K562 (cell line): ENCODE measurements around the gene UBAC2. TPM values are rescaled to one million over a fixed set of nuclear protein-coding genes. Genes with fewer than 3 reads are reported as not detected.

Experiments
- CEBPG ChIP-seq, 3 experiments: fragments of 200-800 bp in 1 of 3; sonication (Bioruptor generic) in 1 of 3; sonication (generic) in 1 of 3; formaldehyde crosslinking in 1 of 3; IDR thresholded peaks in 2 of 3; conservative IDR thresholded peaks in 1 of 3; 2 replicates each; pipeline versions ENCODE4 v1.6.1 to v1.8.0; 2016 to 2022; ENCODE audit warnings: missing compliant biosample characterization in 2 of 3, missing genetic modification characterization in 2 of 3, mild to moderate bottlenecking in 1 of 3, missing genetic modification reagents in 1 of 3
- MGA ChIP-seq: fragments of 450-650 bp; IDR thresholded peaks from 2 replicates; pipeline ENCODE4 v1.6.1; 2016; ENCODE audit warnings: mild to moderate bottlenecking, moderate library complexity
- MTA2 ChIP-seq: fragments of 450-650 bp; IDR thresholded peaks from 2 replicates; pipeline ENCODE4 v1.6.1; 2016; ENCODE audit warnings: low read depth
- REST ChIP-seq, 2 experiments: fragments of 450-650 bp; formaldehyde crosslinking in 1 of 2; IDR thresholded peaks; 2 replicates each; pipeline versions ENCODE4 v1.4.0 to v1.6.1; 2014 to 2020; ENCODE audit warnings: mild to moderate bottlenecking in 2 of 2, borderline replicate concordance in 1 of 2, low read depth in 1 of 2
- polyA plus RNA-seq, 8 experiments: library from polyadenylated mRNA; depleted of rRNA in 4 of 8; stranded (reverse) in 5 of 8; unstranded in 3 of 8; fragments of >200 nt; fragmentation: Nextera tagmentation in 2 of 8; fragmentation: Illumina TruSeq in 1 of 8; extraction: Ambion mirVana in 2 of 8; extraction: Trizol in 1 of 8; gene quantifications; 2 replicates each; pipeline versions ENCODE4 v1.2.1 to v1.2.3, GENCODE V29; 2011 to 2014; ENCODE audit warnings: inconsistent platforms in 1 of 8, missing spikeins in 1 of 8
- total RNA-seq, 7 experiments: library from RNA; depleted of rRNA in 6 of 7; stranded (reverse); fragments of >200 nt in 6 of 7; fragmentation: Illumina TruSeq in 2 of 7; extraction: Trizol in 2 of 7; gene quantifications; 2 replicates each; pipeline versions ENCODE4 v1.2.1 to v1.2.3, GENCODE V29; 2011 to 2021; ENCODE audit warnings: low replicate concordance in 1 of 7

Gene UBAC2
- total and polyA plus RNA-seq, 9 of the 15 experiments (the other 6 are each of a cell fraction or from before 2014, with no cell fraction given) = 6.0 to 84.1 (median 32.3) TPM

DNA sequence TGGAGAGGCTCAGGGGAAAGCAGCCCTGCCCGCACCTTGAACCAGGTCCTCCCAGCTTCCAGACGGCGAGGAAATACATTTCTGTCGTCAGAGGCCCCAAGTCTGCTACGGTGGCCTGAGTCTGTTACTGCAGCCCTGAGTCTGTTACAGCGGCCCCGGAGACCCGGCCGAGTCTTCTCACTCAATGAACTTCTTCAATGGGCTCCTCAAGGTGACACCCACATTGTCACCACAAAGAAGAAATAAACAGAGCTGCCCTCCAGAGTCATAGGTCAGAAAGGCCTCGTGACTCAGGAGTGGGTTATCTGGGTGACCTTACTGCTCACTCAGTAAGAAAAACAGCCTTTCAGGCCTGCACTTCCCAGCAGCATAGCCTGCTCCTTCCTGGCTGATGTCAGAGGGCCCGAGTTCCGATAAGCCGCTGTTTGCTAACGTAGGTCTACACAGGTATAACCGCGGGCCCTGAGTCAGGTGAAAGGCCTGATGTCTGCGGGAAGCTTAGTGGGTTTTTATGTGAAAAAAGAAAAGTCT, 233.7 kb downstream of the UBAC2 start (continued):
- TF ChIP-seq MGA = peak; percentile 56
- TF ChIP-seq MTA2 = peak; percentile 20; the same call in 1 of the 2 replicates
- peak; percentile 29; the same call in 1 of the 2 replicates for TF ChIP-seq CEBPG (CRISPR knock-in tag; IDR thresholded peaks at IDR 0.05)
- TF ChIP-seq CEBPG (tag; conservative IDR thresholded peaks at IDR 0.05 in 1 of 2, IDR thresholded peaks at IDR 0.05 in 1 of 2) = no peak
- peak; percentile 34; the same call in 1 of the 2 replicates for TF ChIP-seq REST (IDR thresholded peaks at IDR 0.05; ENCODE audit: borderline replicate concordance)
- no peak for TF ChIP-seq REST (CRISPR knock-in tag; IDR thresholded peaks at IDR 0.05; ENCODE audit: low read depth)
